K562 (cell line): ENCODE data around the gene NDST3. TPM values are rescaled to one million over a fixed set of nuclear protein-coding genes. Genes with fewer than 3 reads are reported as not detected.

Source experiments
- ATAC-seq: fragments of 200-7000 bp; cut with Tn5 transposase; 3 replicates; pipeline ENCODE4 v1.9.1; 2020; ENCODE audit warnings: moderate library complexity
- BruUV-seq: library from RNA; stranded (reverse); fragments of 400-500 nt; replicated peaks from 2 replicates; lab custom pipeline; 2021; lab: Mats Ljungman, UMichigan
- CTCF ChIA-PET: fragments of 300-600 bp; formaldehyde crosslinking; extraction: SDS; loops from one replicate; lab custom pipeline; 2021; ENCODE audit warnings: low intra/inter-chr PET ratio; lab: Yijun Ruan, JAX
- POLR2A ChIA-PET: fragments of 300-600, 350-650 bp; sonication (Branson Sonifier 250); formaldehyde crosslinking; extraction: SDS; loops from one replicate; lab custom pipeline; 2021; ENCODE audit warnings: antibody characterized with exemption, inconsistent platforms; lab: Yijun Ruan, JAX
- DNase-seq, 4 experiments: peaks; one replicate each; pipeline versions ENCODE4 v3.0.0 to v3.0.0-alpha.2; 2011 to 2018; ENCODE audit warnings: low spot score in 3 of 4, mixed read lengths in 3 of 4; ENCODE audit errors: extremely low read depth in 1 of 4
- FAIRE-seq: peaks from 2 replicates; lab custom pipeline; 2011; peaks lifted over from hg19 to GRCh38; lab: Jason Lieb, UNC
- H2AFZ ChIP-seq: 2 replicates; pipeline ENCODE4 v1.6.0; 2011; ENCODE audit warnings: low read depth, low read length, control low read depth, inconsistent platforms
- H3K27ac ChIP-seq: fragments of 200-600 bp; 3 replicates; pipeline ENCODE4 v1.8.0; 2011; ENCODE audit warnings: low read depth, mild to moderate bottlenecking, control low read depth, inconsistent platforms, low read length, moderate library complexity, mixed read lengths; ENCODE audit errors: extremely low read depth
- H3K27me3 ChIP-seq, 2 experiments: fragments of 300-600 bp in 1 of 2; 2 replicates in 1 of 2; 3 replicates in 1 of 2; pipeline versions ENCODE4 v1.6.0 to v1.8.0; 2011; ENCODE audit warnings: inconsistent platforms in 2 of 2, low read length in 2 of 2, mild to moderate bottlenecking in 1 of 2, mixed read lengths in 1 of 2, moderate library complexity in 1 of 2; ENCODE audit not compliant: control insufficient read depth in 2 of 2, insufficient read depth in 2 of 2
- H3K36me3 ChIP-seq: fragments of 300-600 bp; 3 replicates; pipeline ENCODE4 v1.8.0; 2011; ENCODE audit warnings: mild to moderate bottlenecking, low read length, inconsistent platforms; ENCODE audit not compliant: control insufficient read depth, insufficient read depth
- H3K4me1 ChIP-seq, 2 experiments: fragments of 200-600 bp in 1 of 2; replicated peaks in 1 of 2; 2 replicates in 1 of 2; 3 replicates in 1 of 2; pipeline versions ENCODE4 v1.5.1 to v1.8.0; 2011; ENCODE audit warnings: inconsistent platforms in 2 of 2, low read length in 2 of 2, mild to moderate bottlenecking in 1 of 2, mixed read lengths in 1 of 2, moderate library complexity in 1 of 2; ENCODE audit not compliant: control insufficient read depth in 2 of 2, insufficient read depth in 2 of 2
- H3K4me2 ChIP-seq: 2 replicates; pipeline ENCODE4 v1.6.1; 2011; ENCODE audit warnings: low read length, control low read depth, inconsistent platforms, mixed read lengths; ENCODE audit not compliant: insufficient read depth
- H3K4me3 ChIP-seq: fragments of 200-600 bp; sonication (generic), shearing (Covaris generic); 2 replicates; pipeline ENCODE4 v1.5.1; 2016; ENCODE audit warnings: control low read depth, inconsistent platforms
- H3K79me2 ChIP-seq: fragments of 200-600 bp; 3 replicates; pipeline ENCODE4 v1.8.0; 2011; ENCODE audit warnings: low read length, inconsistent platforms; ENCODE audit not compliant: control insufficient read depth, insufficient read depth
- H3K9ac ChIP-seq, 2 experiments: 2 replicates each; pipeline versions ENCODE4 v1.6.0 to v1.6.1; 2011; ENCODE audit warnings: low read depth in 2 of 2, low read length in 2 of 2, control low read depth in 1 of 2, inconsistent platforms in 1 of 2, mild to moderate bottlenecking in 1 of 2, mixed read lengths in 1 of 2; ENCODE audit not compliant: insufficient read depth in 1 of 2
- H3K9me1 ChIP-seq: one replicate; pipeline ENCODE4 v1.6.0; 2011; ENCODE audit warnings: inconsistent platforms, mild to moderate bottlenecking, low read length, moderate library complexity; ENCODE audit not compliant: control insufficient read depth, insufficient read depth
- H3K9me3 ChIP-seq: replicated peaks from 2 replicates; pipeline ENCODE4 v1.5.1; 2011; ENCODE audit warnings: low read depth, low read length, inconsistent platforms; ENCODE audit not compliant: control insufficient read depth, insufficient read depth
- H4K20me1 ChIP-seq: replicated peaks from 2 replicates; pipeline ENCODE4 v1.6.1; 2011; ENCODE audit warnings: low read length, inconsistent platforms, mixed read lengths; ENCODE audit not compliant: control insufficient read depth, insufficient read depth
- BDP1 ChIP-seq: IDR thresholded peaks from 3 replicates; pipeline ENCODE4 v1.6.1; 2011; ENCODE audit not compliant: insufficient read length, insufficient read depth
- BRD9 ChIP-seq: fragments of 450-650 bp; IDR thresholded peaks from 2 replicates; pipeline ENCODE4 v1.6.1; 2018; ENCODE audit warnings: low read depth; ENCODE audit not compliant: partially characterized antibody
- CEBPB ChIP-seq: fragments of 450-650 bp; IDR thresholded peaks from 2 replicates; pipeline ENCODE4 v1.6.1; 2016; ENCODE audit warnings: missing genetic modification characterization, missing compliant biosample characterization
- IRF2 ChIP-seq: sonication (generic); formaldehyde crosslinking; IDR thresholded peaks from 2 replicates; pipeline ENCODE4 v1.8.1; 2022; ENCODE audit warnings: mild to moderate bottlenecking, missing genetic modification reagents
- MCM5 ChIP-seq: fragments of 450-650 bp; IDR thresholded peaks from 2 replicates; pipeline ENCODE4 v1.6.1; 2016; ENCODE audit warnings: low read depth
- PTTG1 ChIP-seq: fragments of 450-650 bp; IDR thresholded peaks from 2 replicates; pipeline ENCODE4 v1.6.1; 2016; ENCODE audit warnings: low read depth, mild to moderate bottlenecking, missing genetic modification characterization, missing compliant biosample characterization
- PURB ChIP-seq: sonication (generic); formaldehyde crosslinking; IDR thresholded peaks from 2 replicates; pipeline ENCODE4 v1.9.0; 2021; ENCODE audit warnings: low read depth, mild to moderate bottlenecking, missing genetic modification reagents
- SMARCB1 ChIP-seq: IDR thresholded peaks from 2 replicates; pipeline ENCODE4 v1.6.1; 2011; ENCODE audit warnings: improper control_type of control experiment, low read depth; ENCODE audit not compliant: insufficient read length
- TFE3 ChIP-seq: fragments of 450-650 bp; formaldehyde crosslinking; IDR thresholded peaks from 2 replicates; pipeline ENCODE4 v1.4.0; 2020; ENCODE audit warnings: mild to moderate bottlenecking, mixed read lengths
- XRCC5 ChIP-seq: fragments of 200-400 bp; formaldehyde crosslinking; IDR thresholded peaks from 2 replicates; pipeline ENCODE4 v1.6.1; 2017; ENCODE audit warnings: low read depth, mild to moderate bottlenecking, low read length
- ZBTB1 ChIP-seq: sonication (generic); formaldehyde crosslinking; IDR thresholded peaks from 2 replicates; pipeline ENCODE4 v1.8.1; 2023; ENCODE audit warnings: missing genetic modification reagents, low read depth, mild to moderate bottlenecking, borderline replicate concordance
- ZNF134 ChIP-seq: fragments of 250-450 bp; sonication (Bioruptor Pico); conservative IDR thresholded peaks from 2 replicates; pipeline ENCODE4 v1.4.0; 2020
- ZNF75A ChIP-seq: fragments of 450-650 bp; formaldehyde crosslinking; IDR thresholded peaks from 2 replicates; pipeline ENCODE4 v1.4.0; 2020; ENCODE audit warnings: mild to moderate bottlenecking
- WGBS: fragments of 100-300 bp; shearing (Covaris generic); methylation state at CpG from one replicate; pipeline ENCODE4 v1.1.6; 2016; ENCODE audit warnings: low coverage, mixed read lengths; ENCODE audit not compliant: insufficient coverage; ENCODE audit errors: missing lambda C conversion rate; 5-methylcytosine and 5-hydroxymethylcytosine counted together
- in situ Hi-C: fragments of 300-500 bp; cut with MboI; formaldehyde crosslinking; loops from 4 replicates; pipeline ENCODE4 v1.15.0; 2018; ENCODE audit warnings: inconsistent platforms, mixed read lengths
- intact Hi-C: fragments of 100-400 bp; cut with micrococcal nuclease; formaldehyde crosslinking; loops from 2 replicates; pipeline ENCODE4 v1.14.2; 2022
- polyA plus RNA-seq, 8 experiments: library from polyadenylated mRNA; depleted of rRNA in 4 of 8; stranded (reverse) in 5 of 8; unstranded in 3 of 8; fragments of >200 nt; fragmentation: Nextera tagmentation in 2 of 8; fragmentation: Illumina TruSeq in 1 of 8; extraction: Ambion mirVana in 2 of 8; extraction: Trizol in 1 of 8; gene quantifications; 2 replicates each; pipeline versions ENCODE4 v1.2.1 to v1.2.3, GENCODE V29; 2011 to 2014; ENCODE audit warnings: inconsistent platforms in 1 of 8, missing spikeins in 1 of 8
- total RNA-seq, 7 experiments: library from RNA; depleted of rRNA in 6 of 7; stranded (reverse); fragments of >200 nt in 6 of 7; fragmentation: Illumina TruSeq in 2 of 7; extraction: Trizol in 2 of 7; gene quantifications; 2 replicates each; pipeline versions ENCODE4 v1.2.1 to v1.2.3, GENCODE V29; 2011 to 2021; ENCODE audit warnings: low replicate concordance in 1 of 7
- TF ChIP-seq, protein P1 (sequence below): fragments of 450-650 bp; formaldehyde crosslinking; IDR thresholded peaks from 2 replicates; pipeline ENCODE4 v1.4.0; 2020; ENCODE audit warnings: mild to moderate bottlenecking, moderate library complexity
- TF ChIP-seq, protein P2 (sequence below): sonication (generic); formaldehyde crosslinking; IDR thresholded peaks from 2 replicates; pipeline ENCODE4 v1.8.0; 2022; ENCODE audit warnings: mild to moderate bottlenecking, low read depth, missing genetic modification reagents
- TF ChIP-seq, protein P3 (sequence below): fragments of 250-450 bp; sonication (Bioruptor Pico); IDR thresholded peaks from 2 replicates; pipeline ENCODE4 v1.8.0; 2022; ENCODE audit warnings: inconsistent platforms, mild to moderate bottlenecking, moderate library complexity, borderline replicate concordance

The NDST3 gene
- total and polyA plus RNA-seq, 9 of the 15 experiments (the other 6 are each of a cell fraction or from before 2014, with no cell fraction given), result not detected

DNA sequence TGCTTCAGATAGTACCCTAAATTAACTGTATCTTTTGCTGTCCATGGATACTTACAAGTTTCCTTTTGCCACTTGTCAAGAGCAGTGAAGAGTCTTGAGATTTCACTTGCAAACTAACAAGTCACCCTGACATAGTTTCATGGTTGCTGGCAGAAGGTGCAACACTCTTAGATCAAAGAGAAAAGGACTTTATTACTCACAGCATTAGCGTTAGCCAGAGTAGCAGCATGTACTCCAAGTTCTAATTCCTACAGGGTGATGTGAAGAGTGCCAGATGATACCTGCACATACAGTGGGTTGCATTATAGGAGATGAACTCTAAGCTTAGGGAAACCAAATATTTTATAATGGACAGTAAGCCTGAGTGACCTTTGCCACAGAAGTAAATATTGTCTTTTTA, 47.9 kb downstream of the NDST3 start:
- no peak overlapping the region for H3K4me2 ChIP-seq
- ChIA-PET CTCF (no interaction called here), POLR2A (no interaction called here)
- intact Hi-C loops, result no loop called here
- DNase-seq (no peak), ATAC-seq (no peak), FAIRE-seq (no peak)
- no peak overlapping the region for H3K27ac ChIP-seq
- no peaks in the 10 kb centered on the region for H3K9me1 ChIP-seq
- no peak overlapping the region for H3K9ac ChIP-seq
- no peaks in the 10 kb centered on the region for H3K27me3 ChIP-seq
- no TSS peak for BruUV-seq
- no peak overlapping the region for H3K4me3 ChIP-seq
- no peaks in the 10 kb centered on the region for H4K20me1 ChIP-seq
- in situ Hi-C loops, result no loop called here
- H2AFZ ChIP-seq, result no peak overlapping the region
- no peaks in the 10 kb centered on the region for H3K4me1 ChIP-seq
- 5% methylated on average over 1 of the region's 1 CpG for WGBS
- no peaks in the 10 kb centered on the region for H3K79me2 ChIP-seq
- no peaks in the 10 kb centered on the region for H3K36me3 ChIP-seq
- no peaks in the 10 kb centered on the region for H3K9me3 ChIP-seq
- TF ChIP-seq ZNF134 (CRISPR knock-in tag) (no peak), TFE3 (CRISPR knock-in tag) (no peak), XRCC5 (no peak), SMARCB1 (no peak), IRF2 (CRISPR knock-in tag) (no peak), BRD9 (no peak), BDP1 (no peak), ZNF75A (no peak), PTTG1 (tag) (no peak), PURB (CRISPR knock-in tag) (no peak), CEBPB (tag) (no peak), ZBTB1 (CRISPR knock-in tag) (no peak), MCM5 (no peak)
- TF ChIP-seq, protein P1, sequence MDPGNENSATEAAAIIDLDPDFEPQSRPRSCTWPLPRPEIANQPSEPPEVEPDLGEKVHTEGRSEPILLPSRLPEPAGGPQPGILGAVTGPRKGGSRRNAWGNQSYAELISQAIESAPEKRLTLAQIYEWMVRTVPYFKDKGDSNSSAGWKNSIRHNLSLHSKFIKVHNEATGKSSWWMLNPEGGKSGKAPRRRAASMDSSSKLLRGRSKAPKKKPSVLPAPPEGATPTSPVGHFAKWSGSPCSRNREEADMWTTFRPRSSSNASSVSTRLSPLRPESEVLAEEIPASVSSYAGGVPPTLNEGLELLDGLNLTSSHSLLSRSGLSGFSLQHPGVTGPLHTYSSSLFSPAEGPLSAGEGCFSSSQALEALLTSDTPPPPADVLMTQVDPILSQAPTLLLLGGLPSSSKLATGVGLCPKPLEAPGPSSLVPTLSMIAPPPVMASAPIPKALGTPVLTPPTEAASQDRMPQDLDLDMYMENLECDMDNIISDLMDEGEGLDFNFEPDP (CRISPR knock-in tag), result no peak
- TF ChIP-seq, protein P2, sequence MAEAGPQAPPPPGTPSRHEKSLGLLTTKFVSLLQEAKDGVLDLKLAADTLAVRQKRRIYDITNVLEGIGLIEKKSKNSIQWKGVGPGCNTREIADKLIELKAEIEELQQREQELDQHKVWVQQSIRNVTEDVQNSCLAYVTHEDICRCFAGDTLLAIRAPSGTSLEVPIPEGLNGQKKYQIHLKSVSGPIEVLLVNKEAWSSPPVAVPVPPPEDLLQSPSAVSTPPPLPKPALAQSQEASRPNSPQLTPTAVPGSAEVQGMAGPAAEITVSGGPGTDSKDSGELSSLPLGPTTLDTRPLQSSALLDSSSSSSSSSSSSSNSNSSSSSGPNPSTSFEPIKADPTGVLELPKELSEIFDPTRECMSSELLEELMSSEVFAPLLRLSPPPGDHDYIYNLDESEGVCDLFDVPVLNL (CRISPR knock-in tag), result no peak
- TF ChIP-seq, protein P3, sequence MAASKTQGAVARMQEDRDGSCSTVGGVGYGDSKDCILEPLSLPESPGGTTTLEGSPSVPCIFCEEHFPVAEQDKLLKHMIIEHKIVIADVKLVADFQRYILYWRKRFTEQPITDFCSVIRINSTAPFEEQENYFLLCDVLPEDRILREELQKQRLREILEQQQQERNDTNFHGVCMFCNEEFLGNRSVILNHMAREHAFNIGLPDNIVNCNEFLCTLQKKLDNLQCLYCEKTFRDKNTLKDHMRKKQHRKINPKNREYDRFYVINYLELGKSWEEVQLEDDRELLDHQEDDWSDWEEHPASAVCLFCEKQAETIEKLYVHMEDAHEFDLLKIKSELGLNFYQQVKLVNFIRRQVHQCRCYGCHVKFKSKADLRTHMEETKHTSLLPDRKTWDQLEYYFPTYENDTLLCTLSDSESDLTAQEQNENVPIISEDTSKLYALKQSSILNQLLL (CRISPR knock-in tag), result no peak
